Superior temporal gyrus (tissue), 1 donor: ENCODE results near the gene LMNB1.

Source experiments
- DNase-seq: peaks from one replicate; pipeline ENCODE4 v3.0.0-alpha.2; 2016; ENCODE audit errors: extremely low spot score

Gene LMNB1

DNA sequence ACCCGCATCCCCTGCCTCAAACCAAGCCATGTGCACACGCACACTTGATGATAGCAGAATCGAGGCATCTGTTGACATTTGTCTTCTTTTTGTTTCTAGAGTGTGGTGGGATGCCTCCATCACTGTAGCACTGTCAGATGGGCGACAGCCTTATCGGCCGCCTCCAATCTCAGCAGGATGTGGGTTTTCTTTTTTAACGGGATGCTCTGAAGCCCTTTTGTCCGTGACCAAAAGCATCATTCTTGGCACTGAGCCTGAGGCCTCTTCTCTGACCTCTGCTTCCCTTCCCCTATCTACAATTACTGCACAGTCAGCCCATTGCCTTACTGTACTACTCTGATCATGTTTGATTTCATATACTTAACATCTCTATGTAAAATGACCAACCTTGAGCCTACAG is 78.3 kb downstream of the LMNB1 start:
- DNase-seq = no peak

GRCh38 chr5:126857472-126858410 is 80.8 kb downstream of the LMNB1 start:
- DNase-seq = peak; percentile 63

- no peak for DNase-seq
Observed at GRCh38 chr5:126858441-126858840, 81.5 kb downstream of the LMNB1 start.

DNA sequence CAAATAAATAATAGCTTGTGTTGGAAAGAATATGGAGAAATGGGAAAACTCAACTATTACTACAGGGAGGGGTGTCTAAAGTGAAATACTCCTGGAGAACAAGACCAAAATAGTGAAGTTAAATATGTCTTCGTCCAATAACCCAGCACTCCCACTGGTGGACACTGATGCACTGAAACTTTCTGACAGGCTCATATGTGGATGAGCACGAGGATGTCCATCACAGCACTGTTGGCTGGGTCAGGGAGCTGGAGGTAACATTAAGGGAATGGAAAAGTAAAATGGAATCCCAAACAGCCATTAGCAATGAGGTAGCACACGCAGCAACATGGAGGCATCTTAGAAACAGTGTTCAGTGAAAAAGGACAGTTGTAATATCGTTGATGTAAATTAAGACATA is 86.5 kb downstream of the LMNB1 start:
- no peak for DNase-seq

- DNase-seq = no peak
Observed at GRCh38 chr5:126864042-126864688, 87.2 kb downstream of the LMNB1 start.

DNA sequence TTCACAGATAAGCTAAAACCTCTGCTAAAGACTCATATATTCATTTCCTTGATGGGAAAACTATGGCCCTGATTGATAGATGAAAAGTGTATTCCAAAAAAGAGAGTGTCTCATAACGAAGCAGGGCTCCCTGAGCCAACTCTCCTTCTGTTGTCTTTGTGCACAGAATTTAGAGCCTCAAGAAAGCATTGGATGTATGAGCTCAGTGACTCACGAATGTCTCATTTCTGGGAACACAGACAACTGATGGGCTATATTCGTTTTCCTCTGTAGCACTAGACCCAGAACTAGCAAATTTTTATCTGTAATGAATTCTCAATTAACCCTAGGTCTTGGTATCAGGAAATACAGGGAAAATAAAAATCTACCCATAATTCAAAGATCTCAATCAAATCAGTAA is 88.4 kb downstream of the LMNB1 start:
- DNase-seq = peak; percentile 58

DNA sequence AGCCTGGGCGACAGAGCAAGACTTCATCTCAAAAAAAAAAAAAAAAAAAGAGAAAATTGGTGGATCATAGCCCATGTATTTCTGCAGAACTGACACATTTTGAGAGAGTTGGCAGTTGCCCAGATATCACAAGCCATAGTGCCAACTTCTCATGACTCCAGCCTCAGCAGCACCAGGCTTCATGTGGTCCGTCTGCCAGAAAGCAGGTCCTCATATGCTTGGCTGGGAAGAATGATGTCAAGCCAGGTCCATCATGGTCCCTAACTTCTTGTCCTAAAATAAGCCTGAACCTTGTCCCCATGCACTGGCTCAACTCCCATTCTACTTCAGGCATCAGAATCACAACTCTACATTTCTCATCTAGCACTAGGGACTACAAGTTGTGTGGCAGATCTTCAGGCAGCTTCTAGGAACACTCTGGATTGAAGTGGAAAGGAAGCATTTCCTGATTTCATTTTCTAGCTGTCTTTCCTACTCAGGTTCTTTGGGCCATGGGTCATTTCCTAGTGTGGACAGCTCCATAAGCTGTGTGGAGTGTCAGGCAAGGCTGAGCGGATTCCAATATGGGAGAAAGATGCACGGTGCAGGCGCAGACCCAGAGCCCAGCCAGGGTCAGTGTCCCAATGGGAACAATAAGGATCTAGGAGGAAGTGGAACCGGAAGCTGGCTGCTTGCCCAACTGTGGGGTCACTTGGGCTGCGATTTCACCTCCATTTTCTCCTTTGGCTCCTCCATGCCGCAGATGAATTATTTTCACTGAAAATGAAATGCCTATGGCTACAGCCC is 90.1 kb downstream of the LMNB1 start:
- DNase-seq = peak; percentile 59

- no peak for DNase-seq
Observed at GRCh38 chr5:126868338-126869004, 91.5 kb downstream of the LMNB1 start.

DNA sequence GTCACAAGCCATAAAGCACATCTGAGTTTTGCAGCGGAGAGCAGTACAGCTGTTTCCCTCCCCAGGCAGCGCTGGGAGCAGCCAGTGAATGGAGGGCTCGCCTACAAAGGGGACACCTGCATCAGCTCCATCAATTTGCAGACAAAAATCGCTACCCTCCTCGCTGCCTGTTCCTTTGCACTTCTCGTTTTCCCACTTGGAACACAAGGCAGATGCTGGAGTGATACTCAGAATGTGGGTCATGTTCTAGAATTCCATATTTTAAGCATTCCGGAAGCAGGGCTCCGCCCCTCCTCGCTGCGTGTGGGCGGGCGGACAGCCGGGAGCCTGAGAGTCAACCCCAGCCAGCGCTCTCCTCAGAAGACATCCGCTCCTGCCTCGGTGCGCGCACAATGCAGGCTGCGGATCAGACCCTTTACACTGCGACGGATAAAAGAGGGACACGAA is 92.1 kb downstream of the LMNB1 start:
- DNase-seq = peak; percentile 56

GRCh38 chr5:126871441-126871840 is 94.5 kb downstream of the LMNB1 start:
- DNase-seq = no peak

- no peak for DNase-seq
Observed at GRCh38 chr5:126872561-126873354, 95.8 kb downstream of the LMNB1 start.

DNA sequence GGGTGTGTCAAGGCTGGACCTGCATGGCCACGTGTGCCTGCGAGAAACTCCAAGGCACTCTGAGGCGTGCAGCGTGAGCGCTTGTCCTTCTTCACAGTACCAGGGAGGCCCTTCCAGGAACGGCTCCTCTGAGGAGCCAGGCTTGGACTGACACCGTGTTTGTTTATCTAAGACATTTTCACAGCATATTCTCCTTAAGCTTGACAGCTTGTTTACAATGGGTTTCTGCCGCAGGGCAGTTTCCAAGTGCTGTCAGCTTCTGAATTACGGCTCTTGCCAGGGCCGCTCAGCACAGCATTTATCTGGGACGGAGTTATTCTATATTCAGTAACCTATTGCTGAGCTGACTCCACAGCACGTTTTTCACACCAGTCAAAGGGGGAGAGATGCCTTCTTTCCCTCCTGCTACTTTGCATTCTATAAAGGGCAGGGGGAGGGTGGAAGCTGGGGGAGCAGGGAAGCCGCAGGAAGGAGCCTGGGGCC is 98.4 kb downstream of the LMNB1 start:
- DNase-seq = no peak

- no peak for DNase-seq
Observed at GRCh38 chr5:126877602-126878001, 100.7 kb downstream of the LMNB1 start.

GRCh38 chr5:126878085-126878484 is 101.1 kb downstream of the LMNB1 start:
- no peak for DNase-seq

- DNase-seq = no peak
Observed at GRCh38 chr5:126878634-126879033, 101.7 kb downstream of the LMNB1 start.

GRCh38 chr5:126881821-126882600 is 105.1 kb downstream of the LMNB1 start:
- no peak for DNase-seq

GRCh38 chr5:126883564-126884245 is 106.8 kb downstream of the LMNB1 start:
- no peak for DNase-seq

GRCh38 chr5:126884269-126884819 is 107.4 kb downstream of the LMNB1 start:
- no peak for DNase-seq
